ENCODE results near the gene TGM1.
"Not testable (repeated sequence)": the region's sequence is repeated elsewhere in the genome, so short reads cannot be mapped to it uniquely, and the experiment has no call there.

Gene TGM1

DNA sequence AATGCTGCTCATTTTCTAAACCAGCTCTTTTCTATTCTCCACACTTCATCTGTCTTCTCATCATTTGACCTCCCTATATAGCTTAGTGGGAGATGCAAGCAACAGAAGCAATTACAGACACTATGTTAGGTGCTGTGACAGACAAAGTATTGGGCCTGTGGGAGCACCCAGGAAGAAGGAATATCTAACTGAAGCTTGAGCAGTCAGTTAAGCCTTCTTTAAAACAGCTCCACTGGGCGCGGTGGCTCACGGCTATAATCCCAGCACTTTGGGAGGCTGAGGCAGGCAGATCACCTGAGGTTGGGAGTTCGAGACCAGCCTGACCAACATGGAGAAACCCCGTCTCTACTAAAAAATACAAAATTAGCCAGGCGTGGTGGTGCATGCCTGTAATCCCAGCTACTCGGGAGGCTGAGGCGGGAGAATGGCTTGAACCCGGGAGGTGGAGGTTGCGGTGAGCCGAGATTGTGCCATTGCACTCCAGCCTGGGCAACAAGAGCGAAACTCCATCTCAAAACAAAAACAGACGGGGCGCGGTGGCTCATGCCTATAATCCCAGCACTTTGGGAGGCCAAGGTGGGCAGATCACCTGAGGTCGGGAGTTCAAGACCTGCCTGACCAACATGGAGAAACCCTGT lies 59.6 kb downstream of the TGM1 start:
- not testable (repeated sequence) for DNase-seq

DNA sequence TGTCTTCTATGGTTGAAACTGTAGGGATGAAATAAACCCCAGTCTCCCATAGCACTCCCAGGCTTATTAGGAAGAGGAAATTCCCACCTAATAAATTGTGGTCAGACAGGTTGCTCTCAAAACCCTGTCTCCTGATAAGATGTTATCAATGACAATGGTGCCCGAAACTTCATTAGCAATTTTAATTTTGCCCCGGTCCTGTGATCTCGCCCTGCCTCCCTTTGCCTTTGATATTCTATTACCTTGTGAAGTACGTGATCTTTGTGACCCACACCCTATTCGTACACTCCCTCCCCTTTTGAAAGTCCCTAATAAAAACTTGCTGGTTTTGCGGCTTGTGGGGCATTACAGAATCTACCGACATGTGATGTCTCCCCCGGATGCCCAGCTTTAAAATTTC lies 60.4 kb downstream of the TGM1 start:
- DNase-seq: not testable (repeated sequence)
